HG03469 (cell line): ENCODE results near the gene SIGLEC9.

Experiments used
- ATAC-seq: cut with Tn5 transposase; IDR thresholded peaks from one replicate; pipeline ENCODE4 v1.9.1; 2021; ENCODE audit warnings: mild to moderate bottlenecking, moderate library complexity, moderate number of reproducible peaks; ENCODE audit not compliant: unreplicated experiment

Gene SIGLEC9

GRCh38 chr19:51122112-51122981 lies 2.4 kb upstream of the SIGLEC9 start:
- ATAC-seq, result no peak

GRCh38 chr19:51123381-51123800 lies 1.3 kb upstream of the SIGLEC9 start:
- ATAC-seq, result no peak

- ATAC-seq, result no peak
Observed at GRCh38 chr19:51123802-51124201, 904 bp upstream of the SIGLEC9 start.

- ATAC-seq, result no peak
Observed at GRCh38 chr19:51124216-51124615, 490 bp upstream of the SIGLEC9 start.

- ATAC-seq, result no peak
Observed at GRCh38 chr19:51125421-51126075, 842 bp downstream of the SIGLEC9 start.

GRCh38 chr19:51127032-51127431 lies 2.3 kb downstream of the SIGLEC9 start:
- ATAC-seq, result no peak

GRCh38 chr19:51127755-51128154 lies 3.0 kb downstream of the SIGLEC9 start:
- ATAC-seq, result no peak

- no peak for ATAC-seq
Observed at GRCh38 chr19:51128227-51128626, 3.5 kb downstream of the SIGLEC9 start.

- ATAC-seq, result no peak
Observed at GRCh38 chr19:51129716-51130115, 5.0 kb downstream of the SIGLEC9 start.

GRCh38 chr19:51131780-51132680 lies 7.3 kb downstream of the SIGLEC9 start:
- ATAC-seq, result no peak

- no peak for ATAC-seq
Observed at GRCh38 chr19:51135004-51135403, 10.3 kb downstream of the SIGLEC9 start.

GRCh38 chr19:51135986-51136762 lies 11.5 kb downstream of the SIGLEC9 start:
- no peak for ATAC-seq

GRCh38 chr19:51136851-51137551 lies 12.3 kb downstream of the SIGLEC9 start:
- ATAC-seq, result no peak

GRCh38 chr19:51137792-51138425 lies 13.2 kb downstream of the SIGLEC9 start:
- no peak for ATAC-seq

- ATAC-seq, result no peak
Observed at GRCh38 chr19:51138549-51138979, 13.9 kb downstream of the SIGLEC9 start.

- ATAC-seq, result no peak
Observed at GRCh38 chr19:51139299-51140014, 14.8 kb downstream of the SIGLEC9 start.

GRCh38 chr19:51140441-51140840 lies 15.7 kb downstream of the SIGLEC9 start:
- ATAC-seq, result no peak

- no peak for ATAC-seq
Observed at GRCh38 chr19:51141181-51141580, 16.5 kb downstream of the SIGLEC9 start.

- ATAC-seq, result no peak
Observed at GRCh38 chr19:51142119-51142518, 17.4 kb downstream of the SIGLEC9 start, which contains the start of gene SIGLEC7. TSS of gene SIGLEC7 (plus strand) at chr19:51142301. CDS start at chr19:51142370, 69 bp downstream.
